ENCODE measurements around the gene IGFBP5.

DNA sequence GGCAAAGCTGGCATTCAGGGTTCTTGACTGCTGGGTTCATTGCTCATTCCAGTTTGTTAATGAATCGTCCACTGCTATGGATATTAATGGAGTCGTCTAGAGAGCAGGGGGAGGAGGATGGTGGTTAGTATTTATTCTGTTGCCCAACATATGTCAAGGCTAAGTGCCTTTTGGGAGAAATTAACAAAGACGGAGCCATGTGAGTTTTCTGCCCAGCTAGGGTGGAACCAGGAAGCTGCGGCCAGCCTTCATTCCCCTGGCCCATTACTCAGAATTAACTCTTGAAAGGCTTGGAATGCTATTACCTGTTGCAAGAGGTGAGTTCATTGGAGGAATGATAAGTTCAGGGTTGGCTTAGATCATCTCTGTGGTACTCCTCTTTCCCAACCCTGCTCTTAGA, 42.8 kb downstream of the IGFBP5 start:
- TF ChIP-seq RAD21 (IDR thresholded peaks at IDR 0.05; ENCODE audit: low read length) = no peak
- no peak for TF ChIP-seq JUND (IDR thresholded peaks at IDR 0.05)
- TF ChIP-seq USF2 (IDR thresholded peaks at IDR 0.05; ENCODE audit: borderline replicate concordance, low read depth, low read length) = no peak
- TF ChIP-seq MAX (IDR thresholded peaks at IDR 0.05; ENCODE audit: low read depth) = no peak
- TF ChIP-seq MXI1 (IDR thresholded peaks at IDR 0.05; ENCODE audit: low read depth, low read length) = no peak
- TF ChIP-seq EZH2phosphoT487 (IDR thresholded peaks at IDR 0.05; ENCODE audit: borderline replicate concordance, low read depth) = no peak
